ENCODE measurements around the gene HIVEP3.

HIVEP3 gene

GRCh38 chr1:41539418-41539805, 379.3 kb downstream of the HIVEP3 start:
- DNase-seq: no peak

- no peak for DNase-seq
These were observed 379.8 kb downstream of the HIVEP3 start for GRCh38 chr1:41538741-41539417.

- DNase-seq: no peak
These were observed 380.9 kb downstream of the HIVEP3 start for GRCh38 chr1:41537788-41538351.

- DNase-seq: no peak
These were observed 381.5 kb downstream of the HIVEP3 start for GRCh38 chr1:41537251-41537650.

GRCh38 chr1:41536361-41536802, 382.3 kb downstream of the HIVEP3 start:
- no peak for DNase-seq

- no peak for DNase-seq
These were observed 383.0 kb downstream of the HIVEP3 start for GRCh38 chr1:41535716-41536115.

GRCh38 chr1:41535276-41535675, 383.4 kb downstream of the HIVEP3 start:
- no peak for DNase-seq

- no peak for DNase-seq
These were observed 384.3 kb downstream of the HIVEP3 start for GRCh38 chr1:41534181-41535076.

- no peak for DNase-seq
These were observed 385.0 kb downstream of the HIVEP3 start for GRCh38 chr1:41533731-41534080.

GRCh38 chr1:41533016-41533730, 385.5 kb downstream of the HIVEP3 start:
- DNase-seq: no peak

- no peak for DNase-seq
These were observed 386.3 kb downstream of the HIVEP3 start for GRCh38 chr1:41532206-41532975.

GRCh38 chr1:41530411-41530810, 388.3 kb downstream of the HIVEP3 start:
- DNase-seq: no peak

- DNase-seq: no peak
These were observed 388.9 kb downstream of the HIVEP3 start for GRCh38 chr1:41529621-41530395.

- no peak for DNase-seq
These were observed 389.8 kb downstream of the HIVEP3 start for GRCh38 chr1:41528726-41529605.

- no peak for DNase-seq
These were observed 390.6 kb downstream of the HIVEP3 start for GRCh38 chr1:41528106-41528505.

- DNase-seq: no peak
These were observed 391.7 kb downstream of the HIVEP3 start for GRCh38 chr1:41526956-41527561.

GRCh38 chr1:41525891-41526587, 392.7 kb downstream of the HIVEP3 start:
- no peak for DNase-seq

GRCh38 chr1:41524676-41525675, 393.7 kb downstream of the HIVEP3 start:
- DNase-seq: no peak
